Skeletal muscle tissue (tissue), 5 donors: Measurements from ENCODE around the gene IGDCC3. TPM values are rescaled to one million over a fixed set of nuclear protein-coding genes. Genes with fewer than 3 reads are reported as not detected.

Source experiments
- H3K27ac ChIP-seq: one replicate; pipeline ENCODE4 v1.7.0; 2013; ENCODE audit warnings: mild to moderate bottlenecking, low read depth, low read length, inconsistent platforms
- H3K27me3 ChIP-seq, 3 donors: one replicate each; pipeline ENCODE4 v1.7.0; 2013; ENCODE audit warnings: low read length in 3 of 3; ENCODE audit not compliant: control insufficient read depth in 3 of 3, insufficient read depth in 3 of 3
- H3K36me3 ChIP-seq, 3 donors: one replicate each; pipeline ENCODE4 v1.7.0; 2013; ENCODE audit warnings: low read length in 3 of 3; ENCODE audit not compliant: control insufficient read depth in 3 of 3, insufficient read depth in 3 of 3
- H3K4me1 ChIP-seq, 3 donors: one replicate each; pipeline ENCODE4 v1.7.0; 2013; ENCODE audit warnings: low read length in 3 of 3, mild to moderate bottlenecking in 3 of 3; ENCODE audit not compliant: control insufficient read depth in 3 of 3, insufficient read depth in 3 of 3
- H3K4me3 ChIP-seq, 3 donors: one replicate each; pipeline ENCODE4 v1.7.0; 2013; ENCODE audit warnings: low read length in 3 of 3
- H3K9ac ChIP-seq, 3 donors: one replicate each; pipeline ENCODE4 v1.7.0; 2013; ENCODE audit warnings: low read length in 3 of 3, mild to moderate bottlenecking in 3 of 3, moderate library complexity in 2 of 3, low read depth in 1 of 3
- H3K9me3 ChIP-seq, 3 donors: one replicate each; pipeline ENCODE4 v1.7.0; 2013; ENCODE audit warnings: low read length in 3 of 3; ENCODE audit not compliant: control insufficient read depth in 3 of 3
- small RNA-seq: library from RNA; depleted of rRNA; stranded (forward); fragments of <200 nt; gene quantifications from one replicate; pipeline ENCODE3, GENCODE V24; 2014
- total RNA-seq: library from RNA; depleted of rRNA; stranded (reverse); fragments of >200 nt; gene quantifications from one replicate; pipeline ENCODE4 v1.2.3, GENCODE V29; 2014
- donor health status: Osteomylitis.

The IGDCC3 gene
- total RNA-seq, 1 donor from 2014 or later = 1.0 TPM

DNA sequence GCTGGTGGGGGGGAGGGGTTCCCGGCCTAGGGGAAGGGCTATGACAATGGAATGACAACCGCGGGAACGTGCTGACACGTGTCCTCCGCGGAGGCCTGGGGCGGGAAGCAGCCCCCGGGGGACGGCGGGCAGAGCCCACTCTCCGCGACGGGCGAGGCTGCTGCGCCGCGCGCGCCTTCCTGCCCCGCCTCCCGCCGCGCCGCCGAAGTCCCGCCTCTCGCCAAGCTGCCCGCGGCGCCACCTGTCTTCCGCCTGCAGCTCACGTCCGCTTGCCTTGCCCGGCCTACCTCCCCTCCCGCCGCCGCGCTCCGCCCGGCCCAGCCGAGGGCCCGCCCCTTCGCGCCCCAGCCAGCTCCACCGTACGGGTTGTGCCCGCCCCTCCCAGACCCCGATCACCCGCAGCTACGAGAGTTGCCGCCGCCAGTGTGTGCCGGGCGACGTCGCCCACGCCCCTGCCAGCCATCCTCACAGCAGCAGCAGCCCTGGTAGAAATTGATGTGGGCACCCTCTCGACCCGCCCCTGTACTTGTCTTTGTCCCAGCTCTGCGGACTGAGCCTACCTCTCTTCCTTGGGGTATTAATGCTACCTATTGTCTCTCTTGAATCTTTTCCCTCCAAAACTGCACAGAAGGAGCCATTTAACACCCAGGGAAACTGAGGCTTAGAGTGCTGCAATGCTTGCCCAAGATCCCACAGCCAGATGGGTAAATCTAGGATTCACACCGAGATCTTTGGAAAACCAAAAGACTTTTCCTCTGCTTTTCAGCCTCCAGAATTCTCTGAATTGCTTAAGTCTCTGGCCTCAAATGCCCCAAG is 90.9 kb downstream of the IGDCC3 start, which contains the start of gene PARP16:
TSS of gene PARP16 (minus strand) at position 180 of the 816 bp plus-strand sequence. CDS start 457 bp downstream, outside the sequence.
- Histone ChIP-seq H3K27me3 (no peaks in the 10 kb centered on the region), H3K36me3 (peaks cover 0 to 6% (median 0%) of the 10 kb centered on the region in 3 donors), H3K9me3 (no peaks in the 10 kb centered on the region), H3K4me3 (peak within 1 kb of the TSS; percentile 75 to 87 (median 87)), H3K27ac (peak within 1 kb of the TSS; percentile 90), H3K9ac (peak within 1 kb of the TSS; percentile 86 to 97 (median 95)), H3K4me1 (peaks cover 13 to 27% (median 16%) of the 10 kb centered on the region in 3 donors)

DNA sequence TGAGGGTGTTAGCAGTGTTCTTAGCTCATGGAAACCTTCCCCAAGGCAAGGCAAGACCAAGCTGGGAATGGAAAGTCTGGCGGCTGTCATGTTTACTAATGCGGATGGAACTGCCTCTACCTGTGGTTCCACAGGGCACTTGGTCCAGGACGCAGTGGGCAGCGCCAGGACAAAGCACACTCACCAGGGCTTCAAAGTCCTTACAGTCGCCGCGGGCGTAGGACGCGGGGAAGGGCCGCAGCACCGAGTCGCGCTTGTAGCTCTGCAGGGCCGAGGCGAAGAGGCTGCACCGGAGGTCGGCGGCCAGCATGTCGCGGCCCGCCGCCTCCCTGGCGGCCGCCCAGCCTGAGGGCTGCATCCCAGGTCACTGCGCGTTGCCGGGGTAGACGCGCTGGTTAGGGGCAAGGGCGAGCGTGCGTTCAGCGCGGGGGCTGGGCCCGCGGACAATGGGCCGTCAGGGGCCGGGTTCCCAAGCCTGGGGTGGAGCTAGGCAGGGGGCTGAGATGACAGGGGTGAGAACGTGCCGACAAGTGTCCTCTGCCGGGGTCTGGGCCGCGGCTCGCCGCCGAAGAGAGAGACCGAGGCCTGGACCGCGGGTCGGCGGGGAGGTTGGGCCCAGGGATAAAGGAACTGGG is 91.6 kb downstream of the IGDCC3 start:
- Histone ChIP-seq H3K4me3 (peak overlapping the region; percentile 75 to 87 (median 87)), H3K27me3 (no peaks in the 10 kb centered on the region), H3K9me3 (no peaks in the 10 kb centered on the region), H3K36me3 (peaks cover 0 to 6% (median 0%) of the 10 kb centered on the region in 3 donors), H3K27ac (peak overlapping the region; percentile 90), H3K4me1 (peaks cover 13 to 27% (median 16%) of the 10 kb centered on the region in 3 donors), H3K9ac (peak overlapping the region; percentile 86 to 97 (median 95))

DNA sequence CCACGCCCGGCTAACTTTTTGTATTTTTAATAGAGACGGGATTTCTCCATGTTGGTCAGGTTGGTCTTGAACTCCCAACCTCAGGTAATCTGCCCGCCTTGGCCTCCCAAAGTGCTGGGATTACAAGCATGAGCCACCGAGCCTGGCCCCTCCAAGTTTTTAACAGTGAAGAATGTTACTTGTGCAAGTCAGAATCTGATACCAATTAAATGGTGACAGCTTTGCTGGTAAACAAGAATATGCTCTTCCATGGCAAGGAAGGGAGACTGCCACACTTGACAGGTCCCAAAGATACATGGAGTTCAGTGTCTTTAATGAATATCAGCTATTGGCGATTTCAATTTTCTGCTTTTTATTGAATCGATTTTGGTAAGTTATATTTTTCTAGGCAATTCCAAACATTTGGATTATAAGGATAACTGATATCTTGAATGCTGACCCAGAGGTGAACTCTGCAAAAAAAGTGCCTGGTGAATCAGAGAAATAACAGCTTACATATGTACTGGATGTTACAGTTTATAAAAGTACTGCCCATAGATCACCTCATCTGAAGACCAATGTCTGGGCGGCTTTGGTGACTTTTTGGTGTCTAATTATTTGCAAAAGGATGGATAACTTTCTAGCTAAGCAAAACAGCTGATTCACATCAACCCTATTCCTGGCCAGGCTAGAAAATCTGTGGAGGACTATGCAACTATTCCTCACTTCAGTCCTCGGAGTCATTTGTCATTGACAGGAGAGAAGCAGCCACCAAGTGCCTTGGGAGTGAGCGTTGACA is 92.3 kb downstream of the IGDCC3 start:
- H3K4me1 ChIP-seq = peaks cover 13 to 27% (median 16%) of the 10 kb centered on the region in 3 donors
- peak overlapping the region; percentile 75 to 87 (median 87) for H3K4me3 ChIP-seq
- H3K36me3 ChIP-seq = peaks cover 0 to 9% (median 0%) of the 10 kb centered on the region in 3 donors
- H3K9ac ChIP-seq = peak overlapping the region; percentile 86 to 97 (median 95)
- no peaks in the 10 kb centered on the region for H3K9me3 ChIP-seq
- no peaks in the 10 kb centered on the region for H3K27me3 ChIP-seq
- H3K27ac ChIP-seq = peak overlapping the region; percentile 90

DNA sequence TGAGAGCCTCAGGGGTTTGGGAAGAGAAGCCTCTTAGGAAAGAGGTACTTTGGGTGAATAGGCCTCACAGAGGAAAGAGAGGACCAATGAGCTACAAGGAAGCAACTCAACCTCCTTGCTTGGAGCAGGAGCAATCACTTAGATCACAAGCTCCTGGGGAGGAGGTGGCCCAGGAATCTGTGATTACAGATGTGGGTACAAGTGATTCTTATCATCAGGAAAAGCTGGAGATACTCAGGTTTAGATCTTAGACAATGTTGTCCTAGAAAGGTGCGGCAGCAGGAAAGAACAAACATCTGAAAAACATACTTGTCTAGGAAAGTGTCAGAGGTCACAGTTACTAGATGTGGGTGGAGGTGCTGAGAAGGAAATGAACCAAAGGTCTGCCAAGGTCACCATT is 99.3 kb downstream of the IGDCC3 start:
- Histone ChIP-seq H3K9ac (no peak overlapping the region), H3K9me3 (no peaks in the 10 kb centered on the region), H3K27me3 (no peaks in the 10 kb centered on the region), H3K27ac (no peak overlapping the region), H3K36me3 (peaks cover 0 to 9% (median 0%) of the 10 kb centered on the region in 3 donors), H3K4me3 (no peak overlapping the region), H3K4me1 (peaks cover 0 to 8% (median 0%) of the 10 kb centered on the region in 3 donors)

Small RNAs within 50 kb of the gene (small RNA-seq; reads per million reads assigned to genes)
- gene RNU5A-1 (378,345 reads per million, percentile 100 among the genes with 10 or more reads in this experiment), gene RNU5B-1 (66,057 reads per million, percentile 100 among the genes with 10 or more reads in this experiment), gene SNORA24B (0.14 reads per million)

Other genes starting within 250 kb of the IGDCC3 start
- 11.5 TPM for gene PDCD7, start 244.2 kb downstream of the IGDCC3 start, total RNA-seq
- gene CLPX, start 192.7 kb downstream of the IGDCC3 start, total RNA-seq = 42.3 TPM
- 38.1 TPM for gene CILP, start 166.5 kb downstream of the IGDCC3 start, total RNA-seq
- 7.3 TPM for gene PARP16, start 91.1 kb downstream of the IGDCC3 start, total RNA-seq
- gene RNU5A-1, start 82.0 kb downstream of the IGDCC3 start, total RNA-seq = not detected
- gene RNU5B-1, start 73.3 kb downstream of the IGDCC3 start, total RNA-seq = not detected
- 35.5 TPM for gene IGDCC4, start 44.9 kb upstream of the IGDCC3 start, total RNA-seq
- gene DPP8, start 139.7 kb upstream of the IGDCC3 start, total RNA-seq = 43.3 TPM
- 41.2 TPM for gene HACD3, start 152.5 kb upstream of the IGDCC3 start, total RNA-seq
- 24.5 TPM for gene INTS14, start 233.1 kb upstream of the IGDCC3 start, total RNA-seq
- 3.7 TPM for gene SLC24A1, start 243.9 kb upstream of the IGDCC3 start, total RNA-seq